ENCODE data around the gene EVA1A.

DNA sequence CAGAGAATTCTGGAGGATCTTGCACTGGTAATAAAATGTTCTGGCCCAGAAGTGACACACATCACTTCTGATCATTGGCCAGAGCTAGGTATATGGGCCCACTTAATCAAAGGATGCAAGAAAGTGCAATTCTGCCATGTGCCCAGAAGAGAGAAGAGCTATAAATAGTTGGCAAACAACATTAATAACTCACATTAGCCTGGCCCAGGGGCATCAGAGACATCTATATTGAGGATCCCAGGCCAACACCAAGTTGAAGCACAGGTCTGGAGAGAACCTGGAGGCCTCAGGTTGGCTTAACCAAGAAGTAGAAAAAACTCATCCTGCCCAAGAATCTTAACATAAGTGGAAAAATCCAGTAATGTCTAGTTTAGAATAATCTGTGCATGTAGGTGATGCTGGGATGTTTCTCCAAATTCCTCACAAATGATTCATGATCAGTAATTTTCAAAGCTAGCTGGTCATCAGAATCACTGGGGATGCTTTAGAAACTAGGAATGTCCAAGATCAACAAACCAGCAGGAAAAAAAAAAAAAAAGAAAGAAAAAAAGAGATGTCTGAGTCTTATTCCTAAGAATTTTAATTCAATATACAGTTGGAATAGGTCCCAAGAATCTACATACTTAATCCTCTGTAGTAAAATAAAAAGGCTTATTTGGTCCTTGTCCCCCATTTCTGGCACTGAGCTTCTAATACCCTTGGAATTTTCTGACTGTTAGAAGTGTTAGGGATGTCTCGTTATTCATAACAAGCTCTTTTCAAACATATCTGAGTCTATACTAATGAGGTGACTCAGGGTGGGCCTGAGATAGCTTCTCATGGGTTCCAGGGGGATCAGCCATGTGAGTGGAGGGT, 35.0 kb upstream of the EVA1A start:
- TF ChIP-seq, protein P1, sequence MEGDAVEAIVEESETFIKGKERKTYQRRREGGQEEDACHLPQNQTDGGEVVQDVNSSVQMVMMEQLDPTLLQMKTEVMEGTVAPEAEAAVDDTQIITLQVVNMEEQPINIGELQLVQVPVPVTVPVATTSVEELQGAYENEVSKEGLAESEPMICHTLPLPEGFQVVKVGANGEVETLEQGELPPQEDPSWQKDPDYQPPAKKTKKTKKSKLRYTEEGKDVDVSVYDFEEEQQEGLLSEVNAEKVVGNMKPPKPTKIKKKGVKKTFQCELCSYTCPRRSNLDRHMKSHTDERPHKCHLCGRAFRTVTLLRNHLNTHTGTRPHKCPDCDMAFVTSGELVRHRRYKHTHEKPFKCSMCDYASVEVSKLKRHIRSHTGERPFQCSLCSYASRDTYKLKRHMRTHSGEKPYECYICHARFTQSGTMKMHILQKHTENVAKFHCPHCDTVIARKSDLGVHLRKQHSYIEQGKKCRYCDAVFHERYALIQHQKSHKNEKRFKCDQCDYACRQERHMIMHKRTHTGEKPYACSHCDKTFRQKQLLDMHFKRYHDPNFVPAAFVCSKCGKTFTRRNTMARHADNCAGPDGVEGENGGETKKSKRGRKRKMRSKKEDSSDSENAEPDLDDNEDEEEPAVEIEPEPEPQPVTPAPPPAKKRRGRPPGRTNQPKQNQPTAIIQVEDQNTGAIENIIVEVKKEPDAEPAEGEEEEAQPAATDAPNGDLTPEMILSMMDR (IDR thresholded peaks at IDR 0.05), result no peak
- TF ChIP-seq POLR2AphosphoS5 (IDR thresholded peaks at IDR 0.05) (no peak), EP300 (IDR thresholded peaks at IDR 0.05) (no peak)
